ENCODE results near the gene SLCO1C1.

SLCO1C1 gene

DNA sequence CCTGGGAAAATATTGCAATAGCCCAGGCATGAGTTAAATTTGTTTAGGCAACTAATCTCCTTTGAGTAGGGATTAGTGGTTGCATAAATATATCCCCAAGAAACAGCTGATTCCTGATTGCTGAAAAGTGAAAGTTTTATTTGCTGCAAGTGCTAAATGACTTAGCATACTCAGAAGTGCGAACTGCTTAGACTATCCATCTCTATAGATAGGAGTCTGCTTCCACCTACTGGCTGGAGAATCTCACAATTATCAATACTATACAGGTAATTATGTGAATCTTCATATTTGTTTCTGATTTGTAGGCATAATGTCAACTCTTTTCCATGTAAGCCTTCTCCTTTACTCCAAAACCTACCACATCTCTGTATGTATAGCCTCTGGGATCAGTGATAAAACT is 103.4 kb downstream of the SLCO1C1 start:
- peak; percentile 7 for DNase-seq

DNA sequence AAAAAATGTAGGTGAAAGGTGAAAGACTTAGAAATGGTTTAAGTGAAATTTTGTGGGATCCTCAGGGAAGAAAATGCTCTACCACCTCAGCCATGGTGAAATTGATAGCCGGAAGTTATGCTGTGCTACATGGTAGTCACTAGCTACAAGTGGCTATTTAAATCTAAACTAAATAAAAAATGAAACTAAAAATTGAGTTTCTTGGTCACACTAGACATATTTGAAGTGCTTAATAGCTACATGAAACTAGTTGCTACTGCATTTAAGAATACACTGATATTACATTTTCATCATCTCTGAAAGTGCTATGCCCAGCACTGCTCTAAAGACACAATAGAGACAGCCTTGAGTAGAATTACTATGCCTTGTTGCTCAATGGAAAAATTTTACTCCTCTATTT is 105.0 kb downstream of the SLCO1C1 start:
- no peak for DNase-seq

DNA sequence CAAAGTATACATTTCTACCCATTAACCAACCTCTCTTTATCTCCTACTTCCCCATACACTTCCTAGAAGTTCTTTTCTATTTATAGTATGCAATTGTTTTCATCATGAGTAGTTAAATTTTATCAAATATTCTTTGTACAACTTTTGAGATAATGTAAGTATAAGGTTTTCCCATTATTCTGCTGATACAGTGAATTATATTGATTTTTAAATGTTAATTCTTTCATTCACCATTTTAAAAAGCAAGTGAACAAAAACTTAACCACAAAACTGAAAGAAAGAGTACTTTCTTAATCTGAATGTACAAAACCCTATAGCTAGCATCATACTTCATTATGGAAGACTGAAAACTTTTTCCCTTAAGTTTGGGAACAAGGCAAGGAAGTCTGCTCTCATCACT is 105.9 kb downstream of the SLCO1C1 start:
- no peak for DNase-seq
